Transverse colon (tissue), 4 donors: ENCODE data around the gene PSAP. TPM values are rescaled to one million over a fixed set of nuclear protein-coding genes. Genes with fewer than 3 reads are reported as not detected.

Experiments used
- DNase-seq: peaks from one replicate; pipeline ENCODE4 v3.0.0-alpha.2; 2019
- H3K27ac ChIP-seq, 4 donors: fragments of 200-600 bp; sonication (generic); 2 replicates each; pipeline ENCODE4 v1.5.1; 2016 to 2018; ENCODE audit warnings: inconsistent platforms in 4 of 4
- H3K27me3 ChIP-seq: fragments of 200-600 bp; sonication (generic); 2 replicates; pipeline ENCODE4 v1.5.1; 2017; ENCODE audit warnings: inconsistent platforms
- H3K36me3 ChIP-seq, 4 donors: fragments of 200-600 bp; sonication (generic); 2 replicates each; pipeline ENCODE4 v1.5.1; 2017 to 2019; ENCODE audit warnings: inconsistent platforms in 4 of 4
- H3K4me1 ChIP-seq, 4 donors: fragments of 200-600 bp; sonication (generic); 2 replicates each; pipeline ENCODE4 v1.5.1; 2017 to 2020; ENCODE audit warnings: inconsistent platforms in 4 of 4
- H3K4me3 ChIP-seq, 4 donors: fragments of 200-600 bp; sonication (generic); 1 replicate in 1 of 4; 2 replicates in 3 of 4; pipeline versions ENCODE4 v1.5.1 to v1.6.1; 2017 to 2019; ENCODE audit warnings: inconsistent platforms in 4 of 4
- H3K9me3 ChIP-seq, 2 donors: fragments of 200-600 bp; sonication (generic); 2 replicates each; pipeline ENCODE4 v1.5.1; 2017 to 2019; ENCODE audit warnings: inconsistent platforms in 2 of 2
- EP300 ChIP-seq: sonication (generic); formaldehyde crosslinking; IDR thresholded peaks from one replicate; pipeline ENCODE4 v1.6.1; 2017; ENCODE audit warnings: antibody characterized with exemption, low read depth
- POLR2A ChIP-seq: fragments of 450-650 bp; IDR thresholded peaks from one replicate; pipeline ENCODE4 v1.6.1; 2016; ENCODE audit warnings: antibody characterized with exemption, mild to moderate bottlenecking, moderate library complexity
- POLR2AphosphoS5 ChIP-seq, 3 donors: sonication (generic); formaldehyde crosslinking; IDR thresholded peaks; one replicate each; pipeline ENCODE4 v1.6.1; 2016; ENCODE audit warnings: antibody characterized with exemption in 3 of 3
- WGBS, 2 donors: methylation state at CpG; one replicate each; pipeline ENCODE4 v1.1.5; 2018; ENCODE audit warnings: low coverage in 1 of 2; 5-methylcytosine and 5-hydroxymethylcytosine counted together
- in situ Hi-C, 4 donors: fragments of 200-750 bp; cut with MboI; loops; one replicate each; pipeline versions ENCODE4 v1.15.0 to v1.15.1; 2017; ENCODE audit warnings: low sequenced_read_pairs in 3 of 4, low pct_ligation_motif_present in 1 of 4, low pct_unique_long_range_greater_than_20kb in 1 of 4
- intact Hi-C: fragments of 100-400 bp; cut with DNase I; formaldehyde crosslinking; loops from one replicate; pipeline ENCODE4 v1.15.1; 2023; ENCODE audit warnings: low total_unique reads
- total RNA-seq, 4 donors: library from RNA; depleted of rRNA; stranded (reverse); fragments of >200 nt; gene quantifications; one replicate each; pipeline ENCODE4 v1.1.0, GENCODE V29; 2016
- TF ChIP-seq, protein P1 (sequence below), 5 experiments: fragments of 200-600 bp in 3 of 5; fragments of 450-650 bp in 2 of 5; sonication (generic) in 3 of 5; IDR thresholded peaks; 1 replicate in 2 of 5; 2 replicates in 3 of 5; pipeline ENCODE4 v1.5.1; 2016 to 2017; ENCODE audit warnings: antibody characterized with exemption in 5 of 5, inconsistent platforms in 3 of 5, mild to moderate bottlenecking in 2 of 5, moderate library complexity in 1 of 5

The PSAP gene
- total RNA-seq, 4 donors from 2014 or later = 383 to 667 (median 478) TPM

DNA sequence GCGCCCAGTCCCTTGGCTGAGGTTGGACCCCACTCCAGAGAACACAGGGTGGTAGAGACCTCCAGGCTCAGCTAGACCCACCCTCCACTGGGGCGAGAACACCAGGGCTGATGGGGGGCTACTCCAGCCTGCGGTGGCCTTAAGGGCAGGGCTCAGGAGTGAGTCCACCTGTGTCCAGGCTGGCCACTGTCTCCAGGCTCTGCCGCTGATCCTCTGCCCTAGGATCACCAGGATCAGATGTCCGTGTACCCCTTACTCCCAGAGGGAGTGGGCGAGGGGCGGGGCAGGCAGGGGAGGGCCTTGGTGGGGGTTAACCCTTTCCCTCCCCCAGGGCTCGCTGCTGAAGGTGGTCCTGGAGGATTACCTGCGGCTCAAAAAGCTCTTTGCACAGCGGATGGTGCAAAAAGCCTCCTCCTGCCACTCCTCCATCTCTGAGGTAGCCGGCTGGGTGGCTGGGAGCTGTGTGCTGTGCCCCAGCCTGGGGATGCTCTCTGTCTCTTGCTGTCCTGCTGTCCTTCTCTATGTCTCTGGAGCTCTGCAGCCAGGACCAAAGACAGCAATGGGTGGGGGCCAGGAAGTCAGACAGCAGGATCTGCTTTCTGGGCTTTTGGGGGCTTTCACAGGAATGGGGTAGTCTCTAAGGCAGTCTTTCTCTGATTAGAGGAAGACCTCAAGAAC, 38.0 kb downstream of the PSAP start:
- in situ Hi-C loops (loop anchor here (10.0 to 25.0 kb wide), 5 partner anchors 101 to 501 kb away; partner anchors contain the start of genes CDH23 (in 3 of the 4), SLC29A3 (in 2 of the 4) and C10orf105 (in 1 of the 4)), intact Hi-C loops (loop anchor here (10.0 kb wide), 2 partner anchors 428 to 498 kb away; partner anchors contain the start of gene SLC29A3)
- H3K4me3 ChIP-seq = no peak overlapping the region
- TF ChIP-seq POLR2AphosphoS5 (IDR thresholded peaks at IDR 0.05) (no peak), POLR2A (no peak), EP300 (no peak)
- TF ChIP-seq, protein P1, sequence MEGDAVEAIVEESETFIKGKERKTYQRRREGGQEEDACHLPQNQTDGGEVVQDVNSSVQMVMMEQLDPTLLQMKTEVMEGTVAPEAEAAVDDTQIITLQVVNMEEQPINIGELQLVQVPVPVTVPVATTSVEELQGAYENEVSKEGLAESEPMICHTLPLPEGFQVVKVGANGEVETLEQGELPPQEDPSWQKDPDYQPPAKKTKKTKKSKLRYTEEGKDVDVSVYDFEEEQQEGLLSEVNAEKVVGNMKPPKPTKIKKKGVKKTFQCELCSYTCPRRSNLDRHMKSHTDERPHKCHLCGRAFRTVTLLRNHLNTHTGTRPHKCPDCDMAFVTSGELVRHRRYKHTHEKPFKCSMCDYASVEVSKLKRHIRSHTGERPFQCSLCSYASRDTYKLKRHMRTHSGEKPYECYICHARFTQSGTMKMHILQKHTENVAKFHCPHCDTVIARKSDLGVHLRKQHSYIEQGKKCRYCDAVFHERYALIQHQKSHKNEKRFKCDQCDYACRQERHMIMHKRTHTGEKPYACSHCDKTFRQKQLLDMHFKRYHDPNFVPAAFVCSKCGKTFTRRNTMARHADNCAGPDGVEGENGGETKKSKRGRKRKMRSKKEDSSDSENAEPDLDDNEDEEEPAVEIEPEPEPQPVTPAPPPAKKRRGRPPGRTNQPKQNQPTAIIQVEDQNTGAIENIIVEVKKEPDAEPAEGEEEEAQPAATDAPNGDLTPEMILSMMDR (IDR thresholded peaks at IDR 0.05) = no peak
- H3K36me3 ChIP-seq = peaks cover 0 to 16% (median 7%) of the 10 kb centered on the region in 4 donors
- no peaks in the 10 kb centered on the region for H3K9me3 ChIP-seq
- H3K4me1 ChIP-seq = peaks cover 0 to 4% (median 0%) of the 10 kb centered on the region in 4 donors
- no peak overlapping the region for H3K27ac ChIP-seq
- no peaks in the 10 kb centered on the region for H3K27me3 ChIP-seq
- no peak for DNase-seq
- 74% methylated on average over 11 of the region's 11 CpGs; no CpG with 5 or more reads in 1 of the 2 donors for WGBS, 2 donors

DNA sequence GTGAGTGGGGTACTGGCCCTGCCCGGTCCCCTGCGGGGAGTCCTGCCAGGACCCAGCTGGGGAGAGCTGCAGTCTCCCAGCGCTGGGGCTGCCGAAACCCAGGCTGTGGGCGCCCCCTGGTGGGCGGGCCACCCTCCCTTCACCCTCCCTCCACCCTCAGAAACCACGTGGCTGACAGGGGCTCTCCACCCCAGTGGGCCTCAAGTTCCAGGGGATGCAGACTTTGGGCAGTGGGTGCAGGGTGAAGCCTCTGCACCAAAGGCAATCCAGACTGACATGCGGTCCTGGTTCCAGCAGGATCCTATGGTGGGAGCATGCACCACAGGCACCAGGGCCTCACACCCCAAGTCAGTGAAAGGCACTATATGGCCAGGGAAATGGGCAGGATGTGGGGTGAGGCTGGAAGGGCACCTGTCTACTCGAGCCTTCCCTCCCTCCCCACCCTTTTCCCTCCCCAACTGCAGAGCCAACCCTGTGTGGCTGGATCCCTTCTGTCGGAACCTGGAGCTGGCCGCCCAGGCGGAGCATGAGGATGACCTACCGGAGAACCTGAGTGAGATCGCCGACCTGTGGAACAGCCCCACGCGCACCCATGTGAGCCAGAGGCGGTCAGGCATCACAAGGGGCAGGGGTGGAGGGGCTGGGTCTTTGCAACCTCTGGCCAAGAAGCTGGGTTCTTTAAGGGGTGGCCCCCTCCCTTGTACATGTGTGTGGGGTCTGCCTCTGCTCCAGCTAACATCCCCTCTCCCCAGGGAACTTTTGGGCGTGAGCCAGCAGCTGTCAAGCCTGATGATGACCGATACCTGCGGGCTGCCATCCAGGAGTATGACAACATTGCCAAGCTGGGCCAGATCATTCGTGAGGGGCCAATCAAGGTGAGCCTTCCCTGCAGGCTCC, 38.8 kb downstream of the PSAP start:
- H3K4me3 ChIP-seq = no peak overlapping the region
- H3K4me1 ChIP-seq = peaks cover 0 to 4% (median 0%) of the 10 kb centered on the region in 4 donors
- no peak for TF ChIP-seq POLR2A
- TF ChIP-seq POLR2AphosphoS5 (IDR thresholded peaks at IDR 0.05) = no peak
- TF ChIP-seq, protein P1 (IDR thresholded peaks at IDR 0.05) = peak; percentile 86 to 93 (median 91)
- intact Hi-C loops (loop anchor here (10.0 kb wide), 2 partner anchors 427 to 497 kb away; partner anchors contain the start of gene SLC29A3), in situ Hi-C loops (loop anchor here (10.0 to 25.0 kb wide), 5 partner anchors 100 to 500 kb away; partner anchors contain the start of genes CDH23 (in 3 of the 4), SLC29A3 (in 2 of the 4) and C10orf105 (in 1 of the 4))
- no peaks in the 10 kb centered on the region for H3K27me3 ChIP-seq
- H3K9me3 ChIP-seq = no peaks in the 10 kb centered on the region
- H3K27ac ChIP-seq = no peak overlapping the region
- peak; percentile 78 for DNase-seq
- peaks cover 0 to 9% (median 4%) of the 10 kb centered on the region in 4 donors for H3K36me3 ChIP-seq
- WGBS, 2 donors = 36% methylated on average over 22 of the region's 22 CpGs; no CpG with 5 or more reads in 1 of the 2 donors

DNA sequence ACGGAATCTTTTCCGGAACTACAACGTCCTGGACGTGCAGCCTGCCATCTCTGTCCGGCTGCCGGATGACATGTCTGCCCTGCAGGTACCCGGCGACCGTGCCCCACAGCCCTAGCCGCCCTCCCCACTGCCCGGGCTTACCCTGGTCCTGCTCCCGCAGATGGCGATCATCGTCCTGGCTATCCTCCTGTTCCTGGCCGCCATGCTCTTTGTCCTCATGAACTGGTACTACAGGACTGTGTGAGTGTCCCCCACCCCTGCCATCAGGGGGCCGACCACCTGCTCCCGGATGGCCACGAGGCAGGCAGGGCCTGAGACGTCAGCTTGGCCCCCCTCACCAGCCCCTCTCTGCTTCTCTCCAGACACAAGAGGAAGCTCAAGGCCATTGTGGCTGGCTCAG, 39.7 kb downstream of the PSAP start:
- Histone ChIP-seq H3K4me1 (peaks cover 0 to 10% (median 0%) of the 10 kb centered on the region in 4 donors), H3K27me3 (no peaks in the 10 kb centered on the region), H3K36me3 (no peaks in the 10 kb centered on the region), H3K4me3 (no peak overlapping the region), H3K27ac (no peak overlapping the region), H3K9me3 (no peaks in the 10 kb centered on the region)
- WGBS, 2 donors = 82 to 100% methylated on average over 1 to 17 of the region's 19 CpGs
- intact Hi-C loops (loop anchor here (10.0 kb wide), 2 partner anchors 427 to 497 kb away; partner anchors contain the start of gene SLC29A3), in situ Hi-C loops (loop anchor here (10.0 to 25.0 kb wide), 5 partner anchors 99 to 499 kb away; partner anchors contain the start of genes CDH23 (in 3 of the 4), SLC29A3 (in 2 of the 4) and C10orf105 (in 1 of the 4))
- no peak for DNase-seq
- TF ChIP-seq POLR2AphosphoS5 (IDR thresholded peaks at IDR 0.05) (no peak), POLR2A (no peak), EP300 (no peak)
- TF ChIP-seq, protein P1 (IDR thresholded peaks at IDR 0.05) = no peak
